Measurements from ENCODE around the gene ISCU.

- no peak for TF ChIP-seq POLR2A (IDR thresholded peaks at IDR 0.05)
- TF ChIP-seq, protein P1, sequence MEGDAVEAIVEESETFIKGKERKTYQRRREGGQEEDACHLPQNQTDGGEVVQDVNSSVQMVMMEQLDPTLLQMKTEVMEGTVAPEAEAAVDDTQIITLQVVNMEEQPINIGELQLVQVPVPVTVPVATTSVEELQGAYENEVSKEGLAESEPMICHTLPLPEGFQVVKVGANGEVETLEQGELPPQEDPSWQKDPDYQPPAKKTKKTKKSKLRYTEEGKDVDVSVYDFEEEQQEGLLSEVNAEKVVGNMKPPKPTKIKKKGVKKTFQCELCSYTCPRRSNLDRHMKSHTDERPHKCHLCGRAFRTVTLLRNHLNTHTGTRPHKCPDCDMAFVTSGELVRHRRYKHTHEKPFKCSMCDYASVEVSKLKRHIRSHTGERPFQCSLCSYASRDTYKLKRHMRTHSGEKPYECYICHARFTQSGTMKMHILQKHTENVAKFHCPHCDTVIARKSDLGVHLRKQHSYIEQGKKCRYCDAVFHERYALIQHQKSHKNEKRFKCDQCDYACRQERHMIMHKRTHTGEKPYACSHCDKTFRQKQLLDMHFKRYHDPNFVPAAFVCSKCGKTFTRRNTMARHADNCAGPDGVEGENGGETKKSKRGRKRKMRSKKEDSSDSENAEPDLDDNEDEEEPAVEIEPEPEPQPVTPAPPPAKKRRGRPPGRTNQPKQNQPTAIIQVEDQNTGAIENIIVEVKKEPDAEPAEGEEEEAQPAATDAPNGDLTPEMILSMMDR (IDR thresholded peaks at IDR 0.05), result no peak
These were observed 25.4 kb downstream of the ISCU start for GRCh38 chr12:108587826-108588225.
